ENCODE data around the gene NTHL1. TPM values are rescaled to one million over a fixed set of nuclear protein-coding genes. Genes with fewer than 3 reads are reported as not detected.

The NTHL1 gene
- total RNA-seq (2014; rRNA removed; shearing (Covaris generic)): 67.8 and 77.4 TPM in 2 replicates

GRCh38 chr16:2047330-2048115, at the start of gene NTHL1, which contains the start of gene TSC2:
NTHL1 (minus strand) TSS chr16:2047834; CDS start chr16:2047823, 11 bp downstream.
TSC2 (plus strand) TSS chr16:2047985; CDS start chr16:2048616, 631 bp downstream.
- peak; percentile 93 for DNase-seq (ENCODE audit: low spot score)

- no peak for DNase-seq (ENCODE audit: low spot score)
These were observed 49.4 kb upstream of the NTHL1 start for GRCh38 chr16:2096853-2097595.

- no peak for DNase-seq (ENCODE audit: low spot score)
These were observed 48.4 kb upstream of the NTHL1 start for GRCh38 chr16:2095918-2096582.

- DNase-seq (ENCODE audit: low spot score): peak; percentile 81
These were observed 47.8 kb upstream of the NTHL1 start for GRCh38 chr16:2095315-2095853.

GRCh38 chr16:2093793-2094192, 46.2 kb upstream of the NTHL1 start:
- no peak for DNase-seq (ENCODE audit: low spot score)

GRCh38 chr16:2092866-2093265, 45.2 kb upstream of the NTHL1 start:
- DNase-seq (ENCODE audit: low spot score): no peak

GRCh38 chr16:2092256-2092620, 44.6 kb upstream of the NTHL1 start:
- DNase-seq (ENCODE audit: low spot score): no peak

GRCh38 chr16:2091547-2092255, 44.1 kb upstream of the NTHL1 start:
- no peak for DNase-seq (ENCODE audit: low spot score)

GRCh38 chr16:2090777-2091546, 43.3 kb upstream of the NTHL1 start:
- no peak for DNase-seq (ENCODE audit: low spot score)

- DNase-seq (ENCODE audit: low spot score): no peak
These were observed 42.8 kb upstream of the NTHL1 start for GRCh38 chr16:2090481-2090776.

- no peak for DNase-seq (ENCODE audit: low spot score)
These were observed 42.3 kb upstream of the NTHL1 start for GRCh38 chr16:2089706-2090480.

GRCh38 chr16:2088759-2089358, 41.2 kb upstream of the NTHL1 start:
- no peak for DNase-seq (ENCODE audit: low spot score)

GRCh38 chr16:2087748-2088631, 40.4 kb upstream of the NTHL1 start:
- DNase-seq (ENCODE audit: low spot score): no peak

GRCh38 chr16:2086812-2087747, 39.4 kb upstream of the NTHL1 start:
- DNase-seq (ENCODE audit: low spot score): no peak

- DNase-seq (ENCODE audit: low spot score): no peak
These were observed 38.6 kb upstream of the NTHL1 start for GRCh38 chr16:2086106-2086742.

GRCh38 chr16:2085669-2086068, 38.0 kb upstream of the NTHL1 start:
- DNase-seq (ENCODE audit: low spot score): peak; percentile 39

Measured in A172 (cell line).